ENCODE data around the gene TTC24.
A peak's percentile ranks its signal among the peaks of the same experiment; 100 is the strongest.

DNA sequence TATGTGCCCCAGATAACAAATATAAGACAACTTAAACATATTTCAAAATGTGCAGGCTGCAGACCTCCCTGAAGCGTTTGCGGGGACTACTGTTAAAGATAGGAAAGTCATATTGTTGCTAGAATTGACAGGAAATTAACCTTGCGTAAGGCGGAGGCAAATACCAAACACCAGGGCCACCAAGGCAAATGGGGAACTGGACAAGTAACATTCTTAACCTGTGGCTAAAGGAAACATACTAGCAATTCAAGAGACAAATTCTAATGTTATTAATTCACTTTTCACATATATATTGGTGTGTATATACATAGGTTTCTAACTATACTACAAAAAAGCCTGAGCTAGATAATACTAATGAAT lies 46.5 kb downstream of the TTC24 start:
- TF ChIP-seq CTCF (conservative IDR thresholded peaks at IDR 0.05) (peak; percentile 78), ZFX (IDR thresholded peaks at IDR 0.05) (no peak)
